ENCODE measurements around the gene PSMD1. TPM values are rescaled to one million over a fixed set of nuclear protein-coding genes. Genes with fewer than 3 reads are reported as not detected.

PSMD1 gene
- total RNA-seq, 1 experiment from 2014 or later: 73.5 TPM

- no peak for DNase-seq (ENCODE audit: low spot score)
- in situ Hi-C loops (cut with HindIII; ENCODE audit: low sequenced_read_pairs): no loop called here
Observed at GRCh38 chr2:231033147-231034132, 23.2 kb upstream of the PSMD1 start.

GRCh38 chr2:231034291-231034882 is 22.3 kb upstream of the PSMD1 start:
- in situ Hi-C loops (cut with HindIII; ENCODE audit: low sequenced_read_pairs): no loop called here
- DNase-seq (ENCODE audit: low spot score): no peak

GRCh38 chr2:231036131-231036530 is 20.5 kb upstream of the PSMD1 start:
- no peak for DNase-seq (ENCODE audit: low spot score)

GRCh38 chr2:231036578-231037106 is 20.0 kb upstream of the PSMD1 start:
- in situ Hi-C loops (cut with HindIII; ENCODE audit: low sequenced_read_pairs): no loop called here

More at GRCh38 chr2:231036131-231036530, 20.5 kb upstream of the PSMD1 start:
- in situ Hi-C loops (cut with HindIII; ENCODE audit: low sequenced_read_pairs): no loop called here

GRCh38 chr2:231037202-231037730 is 19.4 kb upstream of the PSMD1 start, which contains the start of gene C2orf72:
TSS of gene C2orf72 (plus strand) at chr2:231037523. CDS start at chr2:231037566, 43 bp downstream.
- no peak for DNase-seq (ENCODE audit: low spot score)
- in situ Hi-C loops (cut with HindIII; ENCODE audit: low sequenced_read_pairs): no loop called here

More at GRCh38 chr2:231036578-231037106, 20.0 kb upstream of the PSMD1 start:
- DNase-seq (ENCODE audit: low spot score): no peak

GRCh38 chr2:231037731-231038482 is 18.8 kb upstream of the PSMD1 start:
- no peak for DNase-seq (ENCODE audit: low spot score)
- in situ Hi-C loops (cut with HindIII; ENCODE audit: low sequenced_read_pairs): no loop called here

- DNase-seq (ENCODE audit: low spot score): no peak
- in situ Hi-C loops (cut with HindIII; ENCODE audit: low sequenced_read_pairs): no loop called here
Observed at GRCh38 chr2:231038483-231039293, 18.0 kb upstream of the PSMD1 start.

- no peak for DNase-seq (ENCODE audit: low spot score)
- in situ Hi-C loops (cut with HindIII; ENCODE audit: low sequenced_read_pairs): no loop called here
Observed at GRCh38 chr2:231039294-231039664, 17.4 kb upstream of the PSMD1 start.

GRCh38 chr2:231039821-231040364 is 16.8 kb upstream of the PSMD1 start:
- no peak for DNase-seq (ENCODE audit: low spot score)
- in situ Hi-C loops (cut with HindIII; ENCODE audit: low sequenced_read_pairs): no loop called here

- in situ Hi-C loops (cut with HindIII; ENCODE audit: low sequenced_read_pairs): no loop called here
- no peak for DNase-seq (ENCODE audit: low spot score)
Observed at GRCh38 chr2:231041061-231041689, 15.5 kb upstream of the PSMD1 start.

- in situ Hi-C loops (cut with HindIII; ENCODE audit: low sequenced_read_pairs): no loop called here
- DNase-seq (ENCODE audit: low spot score): no peak
Observed at GRCh38 chr2:231043796-231044195, 12.9 kb upstream of the PSMD1 start.

GRCh38 chr2:231046916-231047273 is 9.8 kb upstream of the PSMD1 start:
- no peak for DNase-seq (ENCODE audit: low spot score)
- in situ Hi-C loops (cut with HindIII; ENCODE audit: low sequenced_read_pairs): no loop called here

- in situ Hi-C loops (cut with HindIII; ENCODE audit: low sequenced_read_pairs): no loop called here
- DNase-seq (ENCODE audit: low spot score): no peak
Observed at GRCh38 chr2:231047274-231047922, 9.3 kb upstream of the PSMD1 start.

- in situ Hi-C loops (cut with HindIII; ENCODE audit: low sequenced_read_pairs): no loop called here
- no peak for DNase-seq (ENCODE audit: low spot score)
Observed at GRCh38 chr2:231047923-231048915, 8.4 kb upstream of the PSMD1 start.

GRCh38 chr2:231049286-231050017 is 7.2 kb upstream of the PSMD1 start:
- in situ Hi-C loops (cut with HindIII; ENCODE audit: low sequenced_read_pairs): no loop called here
- DNase-seq (ENCODE audit: low spot score): no peak

All from G401 (cell line).